ENCODE results near the gene GRK5.

The GRK5 gene

DNA sequence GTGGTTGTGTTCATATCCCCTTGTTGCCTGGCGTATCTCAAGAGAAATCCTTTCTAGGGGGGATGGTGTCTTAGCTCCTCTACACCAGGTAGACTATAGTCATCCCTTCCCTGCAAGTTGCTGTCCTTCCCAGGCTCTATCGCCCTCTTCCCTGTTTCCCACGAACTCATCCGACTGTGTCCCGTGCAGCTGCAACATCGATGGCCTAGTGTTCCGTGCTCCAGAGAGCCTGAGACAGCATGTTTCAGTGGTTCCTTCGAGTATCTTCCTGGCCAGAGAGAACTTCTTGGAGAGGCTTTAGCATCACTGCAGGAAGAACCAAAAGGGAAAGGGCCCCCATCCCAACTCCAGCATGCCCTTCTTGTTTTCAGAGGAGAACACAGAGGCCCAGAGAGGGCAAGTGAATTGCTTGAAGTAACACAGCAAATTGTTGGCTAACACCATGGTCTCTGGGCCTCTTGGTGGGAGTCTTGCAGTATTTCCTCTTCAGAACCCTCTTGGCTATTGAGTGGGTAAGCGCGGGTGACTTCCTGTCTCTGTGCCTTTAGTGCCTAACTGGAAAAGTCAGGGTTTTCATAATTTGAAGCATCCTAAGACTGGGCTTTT is 172.2 kb downstream of the GRK5 start:
- Histone ChIP-seq H2AFZ (ENCODE audit: low read length) (no peak overlapping the region), H3K4me1 (ENCODE audit: insufficient read depth, low read length, poor library complexity, severe bottlenecking) (peaks cover 22% of the 10 kb centered on the region), H3K4me2 (ENCODE audit: low read depth, low read length, poor library complexity, severe bottlenecking) (no peak overlapping the region), H3K27me3 (ENCODE audit: insufficient read depth, low read length, poor library complexity, severe bottlenecking) (no peaks in the 10 kb centered on the region), H4K20me1 (ENCODE audit: insufficient read depth, low read length, poor library complexity, severe bottlenecking) (no peaks in the 10 kb centered on the region), H3K9me2 (replicated peaks; ENCODE audit: low read depth, low read length) (no peaks in the 10 kb centered on the region), H3F3A (ENCODE audit: low read depth) (no peaks in the 10 kb centered on the region), H3K79me2 (ENCODE audit: insufficient read depth, low read length) (no peaks in the 10 kb centered on the region; the same call in 1 of the 2 replicates), H3K9me3 (ENCODE audit: insufficient read depth, low read depth, low read length) (no peaks in the 10 kb centered on the region), H3K9ac (ENCODE audit: low read depth, low read length, poor library complexity, severe bottlenecking) (no peak overlapping the region), H3K4me3 (ENCODE audit: low read length, poor library complexity, severe bottlenecking) (no peak overlapping the region), H3K36me3 (ENCODE audit: insufficient read depth, low read length) (peaks cover 13% of the 10 kb centered on the region; the same call in 1 of the 2 replicates)
- no peak for TF ChIP-seq EZH2phosphoT487 (IDR thresholded peaks at IDR 0.05; ENCODE audit: borderline replicate concordance)
- TF ChIP-seq, protein P1, sequence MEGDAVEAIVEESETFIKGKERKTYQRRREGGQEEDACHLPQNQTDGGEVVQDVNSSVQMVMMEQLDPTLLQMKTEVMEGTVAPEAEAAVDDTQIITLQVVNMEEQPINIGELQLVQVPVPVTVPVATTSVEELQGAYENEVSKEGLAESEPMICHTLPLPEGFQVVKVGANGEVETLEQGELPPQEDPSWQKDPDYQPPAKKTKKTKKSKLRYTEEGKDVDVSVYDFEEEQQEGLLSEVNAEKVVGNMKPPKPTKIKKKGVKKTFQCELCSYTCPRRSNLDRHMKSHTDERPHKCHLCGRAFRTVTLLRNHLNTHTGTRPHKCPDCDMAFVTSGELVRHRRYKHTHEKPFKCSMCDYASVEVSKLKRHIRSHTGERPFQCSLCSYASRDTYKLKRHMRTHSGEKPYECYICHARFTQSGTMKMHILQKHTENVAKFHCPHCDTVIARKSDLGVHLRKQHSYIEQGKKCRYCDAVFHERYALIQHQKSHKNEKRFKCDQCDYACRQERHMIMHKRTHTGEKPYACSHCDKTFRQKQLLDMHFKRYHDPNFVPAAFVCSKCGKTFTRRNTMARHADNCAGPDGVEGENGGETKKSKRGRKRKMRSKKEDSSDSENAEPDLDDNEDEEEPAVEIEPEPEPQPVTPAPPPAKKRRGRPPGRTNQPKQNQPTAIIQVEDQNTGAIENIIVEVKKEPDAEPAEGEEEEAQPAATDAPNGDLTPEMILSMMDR (conservative IDR thresholded peaks at IDR 0.05; ENCODE audit: low read length) = no peak

DNA sequence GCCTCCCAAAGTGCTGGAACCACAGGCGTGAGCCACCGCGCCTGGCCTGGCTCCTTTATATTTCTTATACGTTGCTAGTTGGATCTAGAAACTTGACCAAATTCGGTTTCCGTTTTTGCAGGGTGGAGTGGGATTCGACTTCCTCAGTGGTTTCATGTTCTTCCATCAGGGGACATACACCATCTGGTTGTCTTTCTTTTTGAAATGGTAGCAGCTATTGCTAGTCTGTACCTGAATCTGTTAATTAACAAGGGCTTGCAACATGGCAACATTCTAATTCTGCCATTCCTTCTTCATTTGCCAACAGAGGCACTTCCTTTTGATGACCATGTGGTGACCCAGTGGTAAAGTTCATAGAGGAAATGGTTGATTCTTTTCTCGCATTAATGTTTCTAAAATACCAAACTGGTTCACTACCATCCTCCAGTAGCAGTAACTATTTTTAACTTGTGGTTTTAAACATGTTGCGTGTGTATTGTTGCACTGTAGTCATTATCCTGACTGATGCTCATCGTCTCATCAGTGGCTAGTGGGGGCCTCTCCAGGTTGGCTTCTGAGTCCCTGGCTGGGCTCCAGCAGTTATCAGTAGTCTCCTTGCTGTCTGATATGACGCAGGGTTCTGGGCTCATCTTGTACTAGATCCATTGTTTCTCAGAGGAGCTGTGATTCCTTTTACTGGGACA is 175.9 kb downstream of the GRK5 start:
- H3F3A ChIP-seq (ENCODE audit: low read depth) = no peaks in the 10 kb centered on the region
- no peak overlapping the region for H2AFZ ChIP-seq (ENCODE audit: low read length)
- H3K9me3 ChIP-seq (ENCODE audit: insufficient read depth, low read depth, low read length) = no peaks in the 10 kb centered on the region
- no peaks in the 10 kb centered on the region for H3K79me2 ChIP-seq (ENCODE audit: insufficient read depth, low read length)
- H3K27me3 ChIP-seq (ENCODE audit: insufficient read depth, low read length, poor library complexity, severe bottlenecking) = no peaks in the 10 kb centered on the region
- H4K20me1 ChIP-seq (ENCODE audit: insufficient read depth, low read length, poor library complexity, severe bottlenecking) = no peaks in the 10 kb centered on the region
- H3K4me1 ChIP-seq (ENCODE audit: insufficient read depth, low read length, poor library complexity, severe bottlenecking) = peaks cover 22% of the 10 kb centered on the region
- H3K4me3 ChIP-seq (ENCODE audit: low read length, poor library complexity, severe bottlenecking) = no peak overlapping the region
- no peak for TF ChIP-seq EZH2phosphoT487 (IDR thresholded peaks at IDR 0.05; ENCODE audit: borderline replicate concordance)
- TF ChIP-seq, protein P1 (conservative IDR thresholded peaks at IDR 0.05; ENCODE audit: low read length) = no peak
- H3K36me3 ChIP-seq (ENCODE audit: insufficient read depth, low read length) = peaks cover 13% of the 10 kb centered on the region; the same call in 1 of the 2 replicates
- H3K4me2 ChIP-seq (ENCODE audit: low read depth, low read length, poor library complexity, severe bottlenecking) = peak overlapping the region; percentile 41
- no peaks in the 10 kb centered on the region for H3K9me2 ChIP-seq (replicated peaks; ENCODE audit: low read depth, low read length)
- H3K9ac ChIP-seq (ENCODE audit: low read depth, low read length, poor library complexity, severe bottlenecking) = no peak overlapping the region

DNA sequence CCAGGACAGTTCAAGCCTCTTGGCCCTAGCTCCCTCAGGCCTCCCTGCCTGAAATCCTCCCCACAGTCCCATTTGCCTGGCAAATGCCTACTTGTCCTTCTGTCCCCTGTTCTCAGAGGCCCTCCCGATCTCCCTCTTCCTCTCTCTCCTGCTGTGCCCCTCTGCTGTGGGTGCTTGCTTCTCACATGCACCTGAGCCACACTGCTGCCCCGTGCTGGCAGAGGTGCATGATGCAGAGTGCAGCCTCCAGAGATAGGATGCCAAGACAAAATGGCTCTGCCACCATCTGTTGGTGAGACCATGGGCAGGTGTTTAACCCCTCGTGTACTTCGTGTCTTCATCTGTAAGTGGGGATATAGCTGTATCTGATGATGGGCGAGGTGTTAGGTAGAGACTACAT is 176.8 kb downstream of the GRK5 start:
- no peak overlapping the region for H3K9ac ChIP-seq (ENCODE audit: low read depth, low read length, poor library complexity, severe bottlenecking)
- TF ChIP-seq, protein P1 (conservative IDR thresholded peaks at IDR 0.05; ENCODE audit: low read length) = no peak
- no peak for TF ChIP-seq EZH2phosphoT487 (IDR thresholded peaks at IDR 0.05; ENCODE audit: borderline replicate concordance)
- no peak overlapping the region for H2AFZ ChIP-seq (ENCODE audit: low read length)
- no peaks in the 10 kb centered on the region for H4K20me1 ChIP-seq (ENCODE audit: insufficient read depth, low read length, poor library complexity, severe bottlenecking)
- no peaks in the 10 kb centered on the region for H3F3A ChIP-seq (ENCODE audit: low read depth)
- no peaks in the 10 kb centered on the region for H3K9me3 ChIP-seq (ENCODE audit: insufficient read depth, low read depth, low read length)
- H3K27me3 ChIP-seq (ENCODE audit: insufficient read depth, low read length, poor library complexity, severe bottlenecking) = no peaks in the 10 kb centered on the region
- H3K4me1 ChIP-seq (ENCODE audit: insufficient read depth, low read length, poor library complexity, severe bottlenecking) = peaks cover 22% of the 10 kb centered on the region
- H3K4me3 ChIP-seq (ENCODE audit: low read length, poor library complexity, severe bottlenecking) = no peak overlapping the region
- H3K4me2 ChIP-seq (ENCODE audit: low read depth, low read length, poor library complexity, severe bottlenecking) = peak overlapping the region; percentile 41
- peaks cover 17% of the 10 kb centered on the region; the same call in 1 of the 2 replicates for H3K36me3 ChIP-seq (ENCODE audit: insufficient read depth, low read length)
- no peaks in the 10 kb centered on the region for H3K79me2 ChIP-seq (ENCODE audit: insufficient read depth, low read length)
- H3K9me2 ChIP-seq (replicated peaks; ENCODE audit: low read depth, low read length) = no peaks in the 10 kb centered on the region

All from Loucy (cell line).